Measurements from ENCODE around the gene TMEM179. TPM values are rescaled to one million over a fixed set of nuclear protein-coding genes. Genes with fewer than 3 reads are reported as not detected.

The TMEM179 gene
- total and polyA plus RNA-seq, 2 of the 8 experiments (the other 6 are each of a cell fraction or from before 2014, with no cell fraction given), result 2.9 to 4.0 TPM

GRCh38 chr14:104541905-104542465 lies 62.6 kb downstream of the TMEM179 start:
- Histone ChIP-seq H2BK120ac (replicated peaks; ENCODE audit: low read depth, low read length) (no peak overlapping the region), H2BK20ac (ENCODE audit: low read length) (no peak overlapping the region), H3K4ac (replicated peaks; ENCODE audit: insufficient read length, low read depth, low read length) (no peak overlapping the region), H4K8ac (ENCODE audit: extremely low read depth, insufficient read depth, low read length) (no peak overlapping the region), H3K9me3 (ENCODE audit: insufficient read depth in 2 of 2, low read depth in 1 of 2, low read length in 1 of 2) (no peaks in the 10 kb centered on the region), H4K91ac (replicated peaks; ENCODE audit: insufficient read length, low read length) (no peak overlapping the region), H3K4me2 (ENCODE audit: insufficient read depth in 1 of 2, low read depth in 2 of 2, low read length in 2 of 2) (no peak overlapping the region), H2AFZ (ENCODE audit: low read length) (no peak overlapping the region), H2AK5ac (ENCODE audit: low read depth, low read length) (no peak overlapping the region), H3K18ac (ENCODE audit: extremely low read depth, low read length) (no peak overlapping the region), H3K9ac (replicated peaks in 1 of 4; ENCODE audit: extremely low read depth in 1 of 4, low read depth in 3 of 4, low read length in 3 of 4) (no peak overlapping the region), H3K79me2 (ENCODE audit: control insufficient read depth in 1 of 2, insufficient read depth in 2 of 2, low read length in 2 of 2) (no peaks in the 10 kb centered on the region), H3K23ac (ENCODE audit: insufficient read length) (no peak overlapping the region), H3K4me3 (ENCODE audit: extremely low read depth in 1 of 4, insufficient read depth in 2 of 4, low read depth in 3 of 4, low read length in 4 of 4) (no peak overlapping the region), H2BK5ac (ENCODE audit: low read depth, low read length) (no peak overlapping the region), H3K27me3 (replicated peaks in 1 of 4; ENCODE audit: control insufficient read depth in 3 of 4, extremely low read depth in 1 of 4, insufficient read depth in 3 of 4, low read length in 3 of 4) (no peaks in the 10 kb centered on the region; a peak in 1 of 7 replicates), H3K23me2 (ENCODE audit: low read depth, low read length) (peaks cover 2% of the 10 kb centered on the region; the same call in 1 of the 2 replicates), H4K20me1 (replicated peaks in 1 of 2; ENCODE audit: control insufficient read depth in 1 of 2, insufficient read depth in 2 of 2, low read length in 2 of 2) (peaks cover 0 to 3% of the 10 kb centered on the region in 2 experiments), H3K36me3 (ENCODE audit: control insufficient read depth in 2 of 4, insufficient read depth in 4 of 4, low read length in 3 of 4) (no peaks in the 10 kb centered on the region), H3K4me1 (replicated peaks in 1 of 4; ENCODE audit: control insufficient read depth in 3 of 4, insufficient read depth in 4 of 4, low read length in 3 of 4) (no peaks in the 10 kb centered on the region; a peak in 1 of 7 replicates), H3K14ac (ENCODE audit: insufficient read length) (no peak overlapping the region), H2BK12ac (ENCODE audit: low read depth, low read length) (no peak overlapping the region), H2BK15ac (ENCODE audit: low read length) (no peak overlapping the region), H4K5ac (ENCODE audit: insufficient read length, low read depth, low read length) (no peak overlapping the region), H3K56ac (replicated peaks; ENCODE audit: insufficient read length, low read depth, low read length) (no peak overlapping the region), H3K79me1 (ENCODE audit: low read depth, low read length) (no peaks in the 10 kb centered on the region), H3K27ac (ENCODE audit: low read depth, low read length) (no peak overlapping the region)
- FAIRE-seq (no peak), DNase-seq (ENCODE audit: low read depth in 1 of 2, low spot score in 2 of 2) (no peak)
- CTCF ChIA-PET (ENCODE audit: partially characterized antibody), result interaction anchor here (1.1 kb wide), 1 partner anchor 20 kb away, joined by 4 read pairs; no protein-coding TSS in a partner anchor
- POLR2A ChIA-PET (ENCODE audit: partially characterized antibody), result no interaction called here
- 89% methylated on average over 11 of the region's 11 CpGs; no CpG with 5 or more reads in 1 of the 2 experiments for WGBS, 2 experiments (ENCODE audit: extremely low coverage in 1 of 2, insufficient coverage in 1 of 2, insufficient read length in 1 of 2, insufficient replicate concordance in 2 of 2, low coverage in 1 of 2, low lambda C conversion rate in 2 of 2, missing lambda C conversion rate in 1 of 2)
- TF ChIP-seq KDM1A (IDR thresholded peaks at IDR 0.05; ENCODE audit: borderline replicate concordance, low read length) (no peak), YY1 (IDR thresholded peaks at IDR 0.05; ENCODE audit: low read depth, low read length) (no peak), CEBPB (IDR thresholded peaks at IDR 0.05; ENCODE audit: low read depth, low read length) (no peak), NANOG (IDR thresholded peaks at IDR 0.05; ENCODE audit: insufficient read depth, low read depth, low read length, poor library complexity, severe bottlenecking) (no peak), CHD1 (IDR thresholded peaks at IDR 0.05; ENCODE audit: low read depth, low read length) (no peak), FOSL1 (IDR thresholded peaks at IDR 0.05; ENCODE audit: insufficient read depth, low read depth, low read length) (no peak), JUND (IDR thresholded peaks at IDR 0.05; ENCODE audit: low read length) (no peak), CBX5 (IDR thresholded peaks at IDR 0.05; ENCODE audit: low read depth, low read length) (no peak)

Data from H1 (cell line).